Calu3 (cell line): ENCODE data around the gene ERCC4. TPM values are rescaled to one million over a fixed set of nuclear protein-coding genes. Genes with fewer than 3 reads are reported as not detected.

Experiments
- BruUV-seq: library from RNA; stranded (reverse); fragments of 400-500 nt; replicated peaks from 2 replicates; lab custom pipeline; 2021; lab: Mats Ljungman, UMichigan
- CTCF ChIA-PET: fragments of 300-600 bp; sonication (Branson Sonifier 250); formaldehyde crosslinking; loops from one replicate; lab custom pipeline; 2022; ENCODE audit warnings: antibody characterized with exemption; lab: Charles Lee
- DNase-seq: peaks from one replicate; pipeline ENCODE4 v3.0.0; 2022
- H3K27ac Mint-ChIP-seq: one replicate; pipeline ENCODE4 v1.8.0; 2022; ENCODE audit warnings: mixed read lengths; ENCODE audit not compliant: unreplicated experiment
- H3K27me3 Mint-ChIP-seq: one replicate; pipeline ENCODE4 v1.8.0; 2022; ENCODE audit warnings: mixed read lengths; ENCODE audit not compliant: unreplicated experiment
- H3K36me3 Mint-ChIP-seq: one replicate; pipeline ENCODE4 v1.8.0; 2022; ENCODE audit warnings: mild to moderate bottlenecking, moderate library complexity, mixed read lengths; ENCODE audit not compliant: insufficient read depth, unreplicated experiment
- H3K4me1 Mint-ChIP-seq: one replicate; pipeline ENCODE4 v1.8.0; 2022; ENCODE audit warnings: mild to moderate bottlenecking, low read depth, mixed read lengths; ENCODE audit not compliant: unreplicated experiment
- H3K4me3 Mint-ChIP-seq: one replicate; pipeline ENCODE4 v1.8.0; 2022; ENCODE audit warnings: mild to moderate bottlenecking, low read depth, moderate library complexity, mixed read lengths; ENCODE audit not compliant: unreplicated experiment
- H3K9me3 Mint-ChIP-seq: one replicate; pipeline ENCODE4 v1.8.0; 2022; ENCODE audit warnings: low read depth, mixed read lengths; ENCODE audit not compliant: unreplicated experiment
- CTCF ChIP-seq: fragments of 200-600 bp; IDR thresholded peaks from one replicate; pipeline ENCODE4 v1.8.0; 2022; ENCODE audit warnings: antibody characterized with exemption; ENCODE audit not compliant: unreplicated experiment
- intact Hi-C: fragments of 100-400 bp; cut with micrococcal nuclease; formaldehyde crosslinking; loops from one replicate; pipeline ENCODE4 v1.10.0; 2022; ENCODE audit not compliant: unreplicated experiment
- total RNA-seq: library from RNA; stranded (reverse); gene quantifications from 2 replicates; pipeline ENCODE4 v1.2.3, GENCODE V29; 2022

Gene ERCC4
- total RNA-seq, 1 experiment from 2014 or later, result 21.1 TPM

GRCh38 chr16:13937411-13937810 is 17.5 kb downstream of the ERCC4 start:
- no TSS peak for BruUV-seq
- Mint-ChIP-seq H3K4me1 (no peaks in the 10 kb centered on the region), H3K27me3 (no peaks in the 10 kb centered on the region), H3K36me3 (peaks cover 15% of the 10 kb centered on the region), H3K9me3 (no peaks in the 10 kb centered on the region), H3K4me3 (no peak overlapping the region), H3K27ac (no peak overlapping the region)
- TF ChIP-seq CTCF, result no peak
- intact Hi-C loops, result no loop called here
- DNase-seq, result no peak
- CTCF ChIA-PET, result no interaction called here

- no peak overlapping the region for H3K4me3 Mint-ChIP-seq
- H3K27me3 Mint-ChIP-seq, result no peaks in the 10 kb centered on the region
- peaks cover 15% of the 10 kb centered on the region for H3K36me3 Mint-ChIP-seq
- no peak for DNase-seq
- no peaks in the 10 kb centered on the region for H3K9me3 Mint-ChIP-seq
- intact Hi-C loops, result no loop called here
- no peak overlapping the region for H3K27ac Mint-ChIP-seq
- CTCF ChIA-PET, result no interaction called here
- no peaks in the 10 kb centered on the region for H3K4me1 Mint-ChIP-seq
- no TSS peak for BruUV-seq
- no peak for TF ChIP-seq CTCF
Observed at GRCh38 chr16:13938480-13938879, 18.5 kb downstream of the ERCC4 start.

GRCh38 chr16:13939821-13940220 is 19.9 kb downstream of the ERCC4 start:
- Mint-ChIP-seq H3K4me3 (no peak overlapping the region), H3K27ac (no peak overlapping the region), H3K27me3 (no peaks in the 10 kb centered on the region), H3K36me3 (peaks cover 15% of the 10 kb centered on the region), H3K4me1 (no peaks in the 10 kb centered on the region), H3K9me3 (no peaks in the 10 kb centered on the region)
- no TSS peak for BruUV-seq
- intact Hi-C loops, result no loop called here
- TF ChIP-seq CTCF, result no peak
- DNase-seq, result no peak
- CTCF ChIA-PET, result no interaction called here

- CTCF ChIA-PET, result no interaction called here
- no peaks in the 10 kb centered on the region for H3K9me3 Mint-ChIP-seq
- H3K36me3 Mint-ChIP-seq, result peaks cover 15% of the 10 kb centered on the region
- no peak overlapping the region for H3K27ac Mint-ChIP-seq
- TF ChIP-seq CTCF, result no peak
- no peak overlapping the region for H3K4me3 Mint-ChIP-seq
- intact Hi-C loops, result no loop called here
- BruUV-seq, result no TSS peak
- no peaks in the 10 kb centered on the region for H3K4me1 Mint-ChIP-seq
- DNase-seq, result no peak
- no peaks in the 10 kb centered on the region for H3K27me3 Mint-ChIP-seq
Observed at GRCh38 chr16:13940397-13940933, 20.5 kb downstream of the ERCC4 start.
